ENCODE results near the gene DVL2.

The DVL2 gene

GRCh38 chr17:7280519-7281073, 46.3 kb upstream of the DVL2 start:
- peak overlapping the region in 2 of 3 experiments; percentile 47 to 61 for H3K27ac Mint-ChIP-seq
- H3K27me3 Mint-ChIP-seq (ENCODE audit: low read depth), result peaks cover 19% of the 10 kb centered on the region
- no peaks in the 10 kb centered on the region for H3K9me3 Mint-ChIP-seq
- no peaks in the 10 kb centered on the region for H3K36me3 Mint-ChIP-seq (ENCODE audit: low read depth)
- peaks cover 16% of the 10 kb centered on the region for H3K4me1 Mint-ChIP-seq
- peak overlapping the region; percentile 86 to 87 (median 86) for H3K4me3 Mint-ChIP-seq
- peak; percentile 81 to 86 (median 82) for TF ChIP-seq CTCF (IDR thresholded peaks at IDR 0.05; ENCODE audit: unreplicated experiment in 3 of 3)

- Mint-ChIP-seq H3K4me1 (peaks cover 16% of the 10 kb centered on the region), H3K9me3 (no peaks in the 10 kb centered on the region), H3K27ac (no peak overlapping the region), H3K4me3 (no peak overlapping the region), H3K27me3 (ENCODE audit: low read depth) (peaks cover 21% of the 10 kb centered on the region), H3K36me3 (ENCODE audit: low read depth) (no peaks in the 10 kb centered on the region)
- no peak for TF ChIP-seq CTCF (IDR thresholded peaks at IDR 0.05; ENCODE audit: unreplicated experiment in 3 of 3)
Observed at GRCh38 chr17:7279448-7279847, 45.1 kb upstream of the DVL2 start.

GRCh38 chr17:7266784-7267183, 32.5 kb upstream of the DVL2 start:
- H3K4me1 Mint-ChIP-seq, result peaks cover 11% of the 10 kb centered on the region
- no peaks in the 10 kb centered on the region for H3K36me3 Mint-ChIP-seq (ENCODE audit: low read depth)
- H3K27ac Mint-ChIP-seq, result no peak overlapping the region
- peaks cover 63% of the 10 kb centered on the region for H3K27me3 Mint-ChIP-seq (ENCODE audit: low read depth)
- H3K9me3 Mint-ChIP-seq, result no peaks in the 10 kb centered on the region
- no peak overlapping the region for H3K4me3 Mint-ChIP-seq
- no peak for TF ChIP-seq CTCF (IDR thresholded peaks at IDR 0.05; ENCODE audit: unreplicated experiment in 3 of 3)

GRCh38 chr17:7263801-7264078, 29.4 kb upstream of the DVL2 start:
- H3K4me3 Mint-ChIP-seq, result peak overlapping the region; percentile 49 to 90 (median 89)
- H3K27me3 Mint-ChIP-seq (ENCODE audit: low read depth), result peaks cover 83% of the 10 kb centered on the region
- TF ChIP-seq CTCF (IDR thresholded peaks at IDR 0.05; ENCODE audit: unreplicated experiment in 3 of 3), result no peak
- H3K36me3 Mint-ChIP-seq (ENCODE audit: low read depth), result peaks cover 10% of the 10 kb centered on the region
- no peaks in the 10 kb centered on the region for H3K9me3 Mint-ChIP-seq
- peaks cover 11% of the 10 kb centered on the region for H3K4me1 Mint-ChIP-seq
- H3K27ac Mint-ChIP-seq, result peak overlapping the region in 2 of 3 experiments; percentile 91 to 98

- Mint-ChIP-seq H3K27ac (peak overlapping the region; percentile 70 to 98 (median 91)), H3K4me3 (peak overlapping the region; percentile 49 to 90 (median 89))
Observed at GRCh38 chr17:7262935-7263800, 28.9 kb upstream of the DVL2 start.

More at GRCh38 chr17:7262935-7263800, 28.9 kb upstream of the DVL2 start:
- Mint-ChIP-seq H3K27me3 (ENCODE audit: low read depth) (peaks cover 78% of the 10 kb centered on the region), H3K4me1 (peaks cover 11% of the 10 kb centered on the region), H3K9me3 (no peaks in the 10 kb centered on the region), H3K36me3 (ENCODE audit: low read depth) (peaks cover 15% of the 10 kb centered on the region)
- no peak for TF ChIP-seq CTCF (IDR thresholded peaks at IDR 0.05; ENCODE audit: unreplicated experiment in 3 of 3)
